ENCODE results near the gene IZUMO1.
"Not testable (repeated sequence)": the region's sequence is repeated elsewhere in the genome, so short reads cannot be mapped to it uniquely, and the experiment has no call there.

The IZUMO1 gene

GRCh38 chr19:48713041-48713863 is 33.5 kb downstream of the IZUMO1 start:
- no peak for DNase-seq

GRCh38 chr19:48711106-48711662 is 35.5 kb downstream of the IZUMO1 start:
- DNase-seq: no peak

GRCh38 chr19:48708471-48708870 is 38.2 kb downstream of the IZUMO1 start:
- no peak for DNase-seq

- DNase-seq: no peak
Measured at GRCh38 chr19:48705431-48705830, 41.3 kb downstream of the IZUMO1 start.

GRCh38 chr19:48703316-48703715 is 43.4 kb downstream of the IZUMO1 start:
- no peak for DNase-seq

- no peak for DNase-seq
Measured at GRCh38 chr19:48702701-48703100, 44.0 kb downstream of the IZUMO1 start.

- peak in 1 of 2 donors; percentile 7 for DNase-seq
Measured at GRCh38 chr19:48698046-48698445, 48.7 kb downstream of the IZUMO1 start.

GRCh38 chr19:48696353-48697010 is 50.2 kb downstream of the IZUMO1 start:
- DNase-seq: no peak

- DNase-seq: no peak
Measured at GRCh38 chr19:48695743-48696352, 50.9 kb downstream of the IZUMO1 start, which contains the start of gene FUT2. Gene FUT2, plus strand, starts transcription at chr19:48695971. Its CDS starts 6,986 bp downstream, at chr19:48702957.

GRCh38 chr19:48693629-48694028 is 53.1 kb downstream of the IZUMO1 start:
- not testable (repeated sequence) for DNase-seq
